Measurements from ENCODE around the gene BOLA3.

The BOLA3 gene

GRCh38 chr2:74186038-74186437, 38.3 kb upstream of the BOLA3 start:
- in situ Hi-C loops (cut with HindIII; ENCODE audit: low sequenced_read_pairs) = no loop called here
- H3K4me3 ChIP-seq (ENCODE audit: low read depth, low read length) = no peak overlapping the region
- DNase-seq (ENCODE audit: low read depth) = no peak
- TF ChIP-seq, protein P1, sequence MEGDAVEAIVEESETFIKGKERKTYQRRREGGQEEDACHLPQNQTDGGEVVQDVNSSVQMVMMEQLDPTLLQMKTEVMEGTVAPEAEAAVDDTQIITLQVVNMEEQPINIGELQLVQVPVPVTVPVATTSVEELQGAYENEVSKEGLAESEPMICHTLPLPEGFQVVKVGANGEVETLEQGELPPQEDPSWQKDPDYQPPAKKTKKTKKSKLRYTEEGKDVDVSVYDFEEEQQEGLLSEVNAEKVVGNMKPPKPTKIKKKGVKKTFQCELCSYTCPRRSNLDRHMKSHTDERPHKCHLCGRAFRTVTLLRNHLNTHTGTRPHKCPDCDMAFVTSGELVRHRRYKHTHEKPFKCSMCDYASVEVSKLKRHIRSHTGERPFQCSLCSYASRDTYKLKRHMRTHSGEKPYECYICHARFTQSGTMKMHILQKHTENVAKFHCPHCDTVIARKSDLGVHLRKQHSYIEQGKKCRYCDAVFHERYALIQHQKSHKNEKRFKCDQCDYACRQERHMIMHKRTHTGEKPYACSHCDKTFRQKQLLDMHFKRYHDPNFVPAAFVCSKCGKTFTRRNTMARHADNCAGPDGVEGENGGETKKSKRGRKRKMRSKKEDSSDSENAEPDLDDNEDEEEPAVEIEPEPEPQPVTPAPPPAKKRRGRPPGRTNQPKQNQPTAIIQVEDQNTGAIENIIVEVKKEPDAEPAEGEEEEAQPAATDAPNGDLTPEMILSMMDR (IDR thresholded peaks at IDR 0.05; ENCODE audit: low read depth, low read length, missing control alignments) = no peak

DNA sequence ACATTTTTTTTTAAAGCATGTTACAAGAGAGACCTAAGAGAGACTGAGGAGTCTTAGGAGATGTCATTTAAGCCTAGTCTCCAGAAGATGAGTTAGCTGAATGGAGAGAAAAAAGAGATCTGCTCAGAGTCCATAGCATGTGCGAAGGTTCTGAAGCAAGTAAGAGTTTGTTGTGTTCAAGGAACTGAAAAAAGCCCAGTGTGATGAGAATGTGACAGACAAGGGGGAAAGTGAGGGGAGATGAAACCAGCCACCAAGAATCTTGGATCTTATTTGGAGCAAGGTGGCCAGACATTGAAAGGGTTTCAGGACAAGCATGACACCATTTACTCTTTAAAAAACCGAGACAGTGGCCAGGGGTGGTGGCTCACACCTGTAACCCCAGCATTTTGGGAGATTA, 36.2 kb upstream of the BOLA3 start:
- in situ Hi-C loops (cut with HindIII; ENCODE audit: low sequenced_read_pairs) = no loop called here
- TF ChIP-seq, protein P1 (IDR thresholded peaks at IDR 0.05; ENCODE audit: low read depth, low read length, missing control alignments) = no peak
- DNase-seq (ENCODE audit: low read depth) = no peak
- no peak overlapping the region for H3K4me3 ChIP-seq (ENCODE audit: low read depth, low read length)

- in situ Hi-C loops (cut with HindIII; ENCODE audit: low sequenced_read_pairs) = no loop called here
- no peak for DNase-seq (ENCODE audit: low read depth)
- no peak overlapping the region for H3K4me3 ChIP-seq (ENCODE audit: low read depth, low read length)
- TF ChIP-seq, protein P1 (IDR thresholded peaks at IDR 0.05; ENCODE audit: low read depth, low read length, missing control alignments) = no peak
Measured at GRCh38 chr2:74181739-74182138, 34.0 kb upstream of the BOLA3 start.

DNA sequence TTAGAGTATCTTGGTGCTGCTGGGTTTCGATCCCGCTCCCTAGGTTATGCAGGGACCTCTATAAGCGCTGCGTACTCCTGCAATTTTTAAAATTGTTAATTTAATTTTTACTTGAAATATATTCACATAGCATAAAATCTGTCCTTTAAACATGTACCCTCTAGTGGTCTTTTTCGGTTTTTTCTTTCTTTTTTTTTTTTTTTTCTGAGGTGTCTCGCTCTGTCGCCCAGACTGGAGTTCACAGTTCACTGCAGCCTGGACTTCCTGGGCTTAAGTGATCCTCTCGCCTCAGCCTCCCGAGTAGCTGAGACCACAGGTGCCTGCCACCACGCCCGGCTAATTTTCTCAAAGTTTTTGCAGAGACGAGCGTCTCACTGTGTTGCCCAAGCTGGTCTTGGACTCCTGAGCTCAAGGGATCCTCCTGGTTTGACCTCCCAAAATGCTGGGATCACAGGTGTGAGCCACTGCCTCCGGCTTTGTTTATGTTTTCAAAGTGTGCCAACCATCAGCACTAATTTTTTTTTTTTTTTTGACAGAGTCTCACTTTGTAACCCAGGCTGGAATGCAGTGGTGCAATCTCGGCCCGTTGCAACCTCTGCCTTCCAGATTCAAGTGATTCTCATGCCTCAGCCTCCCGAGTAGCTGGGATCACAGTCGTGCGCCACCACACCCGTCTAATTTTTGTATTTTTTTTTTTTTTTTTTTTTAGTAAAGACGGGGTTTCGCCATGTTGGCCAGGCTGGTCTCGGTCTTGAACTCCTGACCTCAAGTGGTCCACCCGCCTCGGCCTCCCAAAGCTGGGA, 31.6 kb upstream of the BOLA3 start:
- in situ Hi-C loops (cut with HindIII; ENCODE audit: low sequenced_read_pairs) = no loop called here
- no peak for DNase-seq (ENCODE audit: low read depth)
- H3K4me3 ChIP-seq (ENCODE audit: low read depth, low read length) = peak overlapping the region; percentile 85
- TF ChIP-seq, protein P1 (IDR thresholded peaks at IDR 0.05; ENCODE audit: low read depth, low read length, missing control alignments) = peak; percentile 39

GRCh38 chr2:74178211-74179062, 30.7 kb upstream of the BOLA3 start, which contains the start of gene MOB1A:
Gene MOB1A (minus strand): TSS chr2:74178879. CDS start chr2:74178674, 205 bp downstream.
- peak within 1 kb of the TSS; percentile 85 for H3K4me3 ChIP-seq (ENCODE audit: low read depth, low read length)
- TF ChIP-seq, protein P1 (IDR thresholded peaks at IDR 0.05; ENCODE audit: low read depth, low read length, missing control alignments) = no peak
- in situ Hi-C loops (cut with HindIII; ENCODE audit: low sequenced_read_pairs) = no loop called here
- DNase-seq (ENCODE audit: low read depth) = peak; percentile 97

GRCh38 chr2:74177696-74178095, 30.0 kb upstream of the BOLA3 start:
- TF ChIP-seq, protein P1 (IDR thresholded peaks at IDR 0.05; ENCODE audit: low read depth, low read length, missing control alignments) = no peak
- peak overlapping the region; percentile 85 for H3K4me3 ChIP-seq (ENCODE audit: low read depth, low read length)
- in situ Hi-C loops (cut with HindIII; ENCODE audit: low sequenced_read_pairs) = no loop called here
- no peak for DNase-seq (ENCODE audit: low read depth)

Measured in astrocyte of the cerebellum (primary cell).